ENCODE results near the gene TNNC2.
"Not testable (repeated sequence)": the region's sequence is repeated elsewhere in the genome, so short reads cannot be mapped to it uniquely, and the experiment has no call there.

The TNNC2 gene

DNA sequence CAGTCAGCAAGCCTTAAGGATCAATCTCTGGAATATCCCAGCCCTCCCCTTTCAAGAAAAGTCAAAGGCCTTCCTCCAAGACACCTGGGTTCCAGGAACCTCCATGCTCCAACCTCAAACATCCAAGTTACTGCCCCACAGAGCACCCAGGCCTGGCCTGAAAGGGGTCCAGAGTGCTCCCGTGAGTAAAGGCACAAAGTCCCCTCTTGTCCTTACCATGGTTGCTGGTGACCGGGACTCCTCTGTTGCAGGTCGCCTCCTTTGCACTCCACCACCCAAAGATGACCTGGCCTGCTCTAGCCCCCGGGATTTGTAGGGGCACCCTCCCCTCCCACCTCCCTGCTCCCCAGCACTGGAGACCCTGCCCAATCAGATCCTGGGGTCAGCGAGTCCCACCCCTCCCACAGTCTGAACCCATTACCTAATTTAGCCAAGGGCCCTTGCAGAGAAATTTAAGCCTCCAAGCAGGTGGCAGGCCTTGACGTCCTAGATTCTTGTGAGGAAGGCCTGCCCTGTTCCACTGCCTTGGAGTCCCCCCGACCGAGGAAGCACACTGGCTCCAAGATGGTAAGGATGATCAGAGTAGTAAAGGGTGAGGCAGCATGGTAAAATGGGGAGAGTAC lies at the start of gene TNNC2:
TNNC2 (minus strand) TSS at position 283 of the 623 bp plus-strand sequence; CDS start at position 219, 64 bp downstream.
- no peak for DNase-seq

DNA sequence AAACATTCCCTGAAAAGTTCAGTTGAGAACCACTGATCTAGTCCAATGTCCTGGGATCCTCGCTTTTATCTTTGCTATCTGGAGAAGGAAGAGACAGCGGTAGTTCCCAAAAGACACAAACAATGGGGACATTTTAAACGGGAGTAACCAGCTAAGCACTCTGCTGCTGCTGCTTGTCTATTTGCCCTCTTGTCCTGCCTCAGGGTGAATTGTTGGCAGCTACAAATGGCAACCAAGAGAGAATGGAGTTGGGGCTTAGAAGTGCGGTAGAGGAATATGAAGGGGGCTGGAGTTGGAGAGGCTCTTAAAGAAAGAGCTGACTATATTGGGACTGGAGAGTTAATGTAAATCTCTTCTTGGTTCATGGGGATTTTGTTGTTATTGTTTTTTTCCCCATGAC lies 47.5 kb upstream of the TNNC2 start:
- DNase-seq = no peak

DNA sequence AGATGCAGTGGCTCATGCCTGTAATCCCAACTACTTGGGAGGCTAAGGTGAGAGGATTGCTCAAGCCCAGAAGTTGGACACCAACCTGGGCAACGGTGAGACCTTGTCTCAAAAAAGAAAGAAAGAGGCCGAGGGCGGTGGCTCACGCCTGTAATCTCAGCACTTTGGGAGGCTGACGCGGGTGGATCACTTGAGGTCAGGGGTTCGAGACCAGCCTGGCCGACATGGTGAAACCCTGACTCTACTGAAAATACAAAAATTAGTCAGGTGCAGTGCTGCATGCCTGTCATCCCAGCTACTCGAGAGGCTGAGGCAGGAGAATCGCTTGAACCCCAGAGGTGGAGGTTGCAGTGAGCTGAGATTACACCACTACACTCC lies 47.0 kb upstream of the TNNC2 start:
- DNase-seq = not testable (repeated sequence)

DNA sequence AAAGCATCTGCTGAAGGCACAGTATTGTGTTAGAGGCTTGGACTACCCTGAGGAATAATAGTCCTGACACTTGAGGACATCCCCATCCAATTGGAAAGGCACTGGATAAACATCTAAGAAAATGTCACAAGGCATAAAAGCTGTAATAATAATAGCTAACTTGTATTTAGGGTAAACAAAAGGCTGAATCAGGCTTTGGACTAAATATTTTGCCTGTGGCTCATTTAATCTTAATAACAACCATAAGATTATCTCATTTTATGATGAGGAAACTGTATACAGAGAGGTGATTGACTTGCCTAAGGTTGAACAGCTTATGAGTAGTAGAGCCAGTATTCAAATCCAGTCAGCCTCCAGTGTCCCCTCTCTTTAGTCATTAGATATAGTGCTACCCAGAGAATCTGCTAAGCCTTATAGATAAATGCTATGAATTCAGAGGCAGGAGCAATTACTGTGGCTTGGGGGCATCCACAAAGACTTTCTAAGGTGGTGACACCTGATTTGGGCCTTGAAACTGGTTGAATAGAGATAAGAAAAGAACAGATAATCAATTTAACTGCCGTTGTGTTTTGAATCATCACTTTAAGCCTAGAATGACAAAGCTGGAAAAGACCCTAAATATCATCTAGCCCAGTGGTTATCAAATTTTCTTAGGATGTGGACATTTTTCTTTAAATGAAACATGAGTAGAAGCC lies 46.4 kb upstream of the TNNC2 start:
- DNase-seq = no peak

DNA sequence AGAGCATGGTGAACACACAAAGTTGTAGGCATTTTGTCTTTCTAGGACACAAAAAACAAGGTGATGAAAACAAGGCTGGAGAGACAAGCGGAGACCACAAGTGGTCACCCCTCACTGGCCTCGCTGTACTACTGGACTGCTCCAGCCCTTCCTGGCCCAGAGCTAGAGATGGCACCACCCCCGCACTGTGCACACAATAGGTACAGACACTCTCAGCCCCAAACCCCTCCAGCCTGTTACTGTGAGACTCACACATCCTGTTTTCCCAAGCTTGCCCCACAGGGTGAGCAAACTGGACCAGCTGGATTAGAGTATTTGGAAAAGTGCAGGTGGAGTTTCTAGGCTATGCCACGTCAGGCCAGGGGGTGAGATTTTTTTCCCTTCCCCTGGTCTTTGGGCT lies 45.5 kb upstream of the TNNC2 start:
- no peak for DNase-seq

DNA sequence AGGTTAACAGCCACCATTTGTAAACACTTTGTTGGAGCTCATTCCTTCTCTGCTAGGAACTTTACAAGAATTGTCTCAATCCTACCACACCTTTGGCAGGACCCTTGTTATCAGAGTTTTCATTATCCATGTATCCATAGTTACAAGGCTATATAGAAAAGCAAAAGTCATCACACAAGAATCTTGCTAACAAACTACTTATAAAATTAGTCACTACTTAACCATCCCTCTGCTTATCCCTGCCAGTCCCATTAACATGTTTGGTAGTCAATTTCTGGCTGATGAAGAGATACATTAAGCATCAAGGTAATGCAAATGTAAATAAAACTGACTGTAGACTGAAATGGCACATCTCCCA lies 40.7 kb upstream of the TNNC2 start:
- DNase-seq = no peak

DNA sequence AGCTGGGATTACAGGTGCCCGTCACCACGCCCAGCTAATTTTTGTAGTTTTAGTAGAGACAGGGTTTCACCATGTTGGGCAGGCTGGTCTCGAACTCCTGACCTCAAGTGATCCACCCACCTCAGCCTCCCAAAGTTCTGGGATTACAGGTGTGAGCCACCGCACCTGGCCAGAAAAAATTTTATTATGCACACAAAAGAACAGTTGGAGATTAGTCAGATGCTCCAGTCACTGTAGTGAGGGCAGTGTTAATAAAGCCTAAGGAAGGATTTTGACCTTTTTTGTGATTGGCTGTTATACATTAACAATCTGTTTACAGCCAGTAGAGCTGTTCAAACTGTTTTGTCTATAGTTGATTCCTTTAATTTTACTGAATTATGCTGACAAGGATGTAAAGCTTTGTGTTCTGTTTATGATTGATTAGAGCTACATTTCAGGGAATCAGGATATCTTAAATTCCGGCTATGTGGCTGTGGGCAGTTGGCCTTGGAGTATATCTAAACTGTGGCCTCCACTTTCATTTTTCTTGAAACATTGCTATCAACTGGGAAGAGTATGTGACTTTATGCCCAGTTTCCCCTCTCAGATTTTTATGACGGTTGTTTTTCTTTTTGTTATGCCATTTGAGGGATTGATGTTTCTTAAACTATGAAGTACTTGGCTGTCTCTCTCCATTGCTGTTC lies 40.2 kb upstream of the TNNC2 start:
- no peak for DNase-seq

DNA sequence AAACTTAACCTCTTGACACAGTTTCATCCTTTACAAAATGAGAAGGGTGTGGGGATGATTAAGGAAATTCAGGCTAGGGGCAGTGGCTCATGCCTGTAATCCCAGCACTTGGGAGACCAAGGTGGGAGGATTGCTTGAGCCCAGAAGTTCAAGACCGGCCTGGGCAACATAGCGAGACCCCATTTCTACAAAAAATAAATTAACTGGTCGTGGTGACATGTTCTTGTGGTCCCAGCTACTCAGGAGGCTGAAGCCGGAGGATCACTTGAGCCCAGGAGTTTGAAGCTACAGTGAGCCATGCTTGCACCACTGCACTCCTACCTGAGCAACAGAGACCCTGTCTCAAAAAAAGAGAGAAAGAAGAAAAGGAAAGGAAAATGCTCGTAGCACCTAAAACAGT lies 39.3 kb upstream of the TNNC2 start:
- DNase-seq = no peak

DNA sequence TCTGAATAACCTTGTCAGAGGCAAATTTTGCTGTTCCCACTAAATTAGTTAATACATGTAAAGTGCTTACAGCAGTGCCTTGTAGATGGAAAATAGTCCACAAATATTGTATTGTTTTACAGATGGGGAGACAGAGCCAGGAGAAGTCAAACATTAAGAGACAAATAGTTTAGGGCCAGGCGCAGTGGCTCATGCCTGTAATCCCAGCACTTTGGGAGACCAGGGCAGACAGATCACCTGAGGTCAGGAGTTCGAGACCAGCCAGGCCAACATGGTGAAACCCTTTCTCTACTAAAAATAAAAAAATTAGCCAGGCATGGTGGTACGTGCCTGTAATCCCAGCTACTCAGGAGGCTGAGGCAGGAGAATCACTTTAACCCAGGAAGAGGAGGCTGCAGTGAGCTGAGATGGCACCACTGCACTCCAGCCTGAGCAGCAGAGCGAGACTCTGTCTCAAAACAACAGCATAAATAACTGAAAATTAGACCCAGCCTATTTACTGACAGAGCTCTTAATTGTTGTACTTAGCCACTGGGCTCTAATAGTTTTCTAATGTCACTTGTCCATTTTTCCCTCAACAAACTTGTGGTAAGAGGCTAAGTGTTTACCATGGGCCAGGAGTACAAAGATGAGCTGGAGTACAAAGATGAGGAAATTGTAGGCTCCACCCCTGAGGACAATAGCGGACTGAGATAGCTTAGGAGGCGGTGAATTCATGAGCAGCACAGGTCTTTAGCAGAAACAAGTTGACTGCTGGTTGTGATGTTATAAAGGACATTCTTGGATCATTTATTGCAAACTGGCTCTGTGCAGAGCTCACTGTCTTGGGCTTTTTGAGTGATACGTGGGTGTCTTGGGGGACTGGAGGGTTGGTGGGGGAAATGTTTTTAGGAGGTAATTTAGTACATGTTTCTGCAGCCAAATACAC lies 36.7 kb upstream of the TNNC2 start:
- DNase-seq = no peak

DNA sequence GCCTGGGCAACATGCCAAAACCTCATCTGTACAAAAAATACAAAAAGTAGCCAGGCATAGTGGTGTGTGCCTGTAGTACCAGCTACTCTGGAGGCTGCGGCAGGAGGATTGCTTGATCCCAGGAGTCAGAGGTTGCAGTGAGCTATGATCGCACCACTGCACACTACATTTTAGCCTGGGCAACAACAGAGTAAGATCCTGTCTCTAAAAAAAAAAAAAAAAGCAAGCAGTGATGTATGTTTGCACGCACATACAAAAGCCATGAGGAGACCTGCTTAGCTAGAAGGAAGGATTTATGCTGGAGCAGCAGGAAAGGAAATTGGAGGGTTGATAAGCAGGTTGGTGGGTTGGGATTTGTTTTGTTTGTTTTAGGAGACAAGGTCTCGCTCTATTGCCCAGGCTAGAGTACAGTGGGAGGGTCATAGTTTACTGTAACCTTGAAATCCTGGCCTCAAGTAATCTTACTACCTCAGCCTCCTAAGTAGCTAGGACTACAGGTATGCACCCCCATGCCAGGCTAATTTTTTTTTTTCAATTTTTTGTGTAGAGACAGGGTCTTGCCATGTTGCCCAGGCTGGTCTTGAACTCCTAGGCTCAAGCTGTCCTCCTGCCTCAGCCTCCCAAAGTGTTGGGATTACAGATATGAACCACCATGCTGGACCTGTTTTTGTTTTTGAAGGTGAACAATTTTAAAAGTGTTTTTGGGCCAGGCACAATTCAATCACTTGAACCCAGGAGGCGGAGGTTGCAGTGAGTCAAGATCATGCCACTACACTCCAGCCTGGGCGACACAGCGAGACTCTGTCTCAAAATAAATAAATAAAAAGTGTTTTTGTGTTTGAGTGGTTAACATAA lies 34.3 kb upstream of the TNNC2 start:
- no peak for DNase-seq

DNA sequence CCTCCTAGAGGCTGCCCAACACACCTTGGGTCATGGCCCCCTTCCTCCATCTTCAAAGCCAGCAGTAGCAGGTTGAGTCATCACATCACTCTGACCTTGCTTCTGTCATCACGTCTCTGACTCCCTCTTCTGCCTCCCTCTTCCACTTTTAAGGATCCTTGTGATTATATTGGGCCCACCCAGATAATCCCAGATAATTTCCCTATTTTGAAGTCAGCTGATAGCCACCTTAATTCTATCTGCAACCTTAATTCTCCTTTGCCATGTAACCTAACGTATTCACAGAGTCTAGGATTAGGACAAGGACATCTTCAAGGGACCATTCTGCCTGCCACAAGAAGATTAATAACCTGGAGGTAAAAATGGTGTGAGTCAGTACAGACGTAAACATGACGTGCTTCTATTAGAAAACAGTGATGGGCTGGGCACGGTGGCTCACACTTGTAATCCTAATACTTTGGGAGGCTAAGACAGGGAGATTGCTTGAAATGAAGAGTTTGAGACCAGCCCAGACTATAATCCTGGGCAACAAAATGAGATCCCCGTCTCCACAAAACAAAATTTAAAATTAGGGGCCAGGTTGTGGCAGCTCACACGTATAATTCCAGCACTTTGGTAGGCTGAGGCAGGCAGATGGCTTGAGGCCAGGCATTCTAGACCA lies 33.6 kb upstream of the TNNC2 start:
- DNase-seq = no peak

DNA sequence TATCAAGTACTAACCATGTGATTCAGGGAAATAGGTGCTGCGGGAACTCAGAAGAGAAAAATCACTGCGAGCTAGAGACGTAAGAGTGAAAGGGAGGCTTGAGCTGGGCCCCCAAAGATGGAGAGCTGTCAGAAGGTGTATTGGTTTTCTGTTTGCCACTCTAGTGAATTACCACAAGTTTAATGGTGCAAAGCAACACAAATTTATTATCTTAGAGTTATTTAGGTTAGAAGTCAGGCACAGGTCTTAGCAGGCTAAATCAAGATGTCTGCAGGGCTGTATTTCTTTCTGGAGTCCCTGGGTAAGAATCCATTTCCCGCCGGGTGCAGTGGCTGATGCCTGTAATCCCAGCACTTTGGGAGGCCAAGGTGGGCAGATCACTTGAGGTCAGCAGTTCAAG lies 32.8 kb upstream of the TNNC2 start:
- DNase-seq = no peak

DNA sequence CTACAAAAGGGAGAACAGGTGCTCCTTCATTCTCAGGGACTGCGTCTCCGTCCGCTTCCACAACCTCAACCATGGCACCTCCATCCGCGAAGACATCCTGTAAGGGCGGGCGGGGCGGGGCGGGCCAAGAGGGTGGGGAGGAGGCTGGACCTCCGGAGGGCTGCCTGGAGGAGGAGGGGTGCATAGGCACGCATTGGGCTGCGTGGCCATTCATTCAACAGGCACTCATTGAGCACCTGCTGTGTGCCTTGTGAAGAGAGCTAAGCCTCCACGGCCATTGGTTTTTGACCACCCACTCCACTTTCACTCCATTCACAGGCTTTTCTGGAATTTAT lies 30.7 kb upstream of the TNNC2 start:
- DNase-seq = no peak

DNA sequence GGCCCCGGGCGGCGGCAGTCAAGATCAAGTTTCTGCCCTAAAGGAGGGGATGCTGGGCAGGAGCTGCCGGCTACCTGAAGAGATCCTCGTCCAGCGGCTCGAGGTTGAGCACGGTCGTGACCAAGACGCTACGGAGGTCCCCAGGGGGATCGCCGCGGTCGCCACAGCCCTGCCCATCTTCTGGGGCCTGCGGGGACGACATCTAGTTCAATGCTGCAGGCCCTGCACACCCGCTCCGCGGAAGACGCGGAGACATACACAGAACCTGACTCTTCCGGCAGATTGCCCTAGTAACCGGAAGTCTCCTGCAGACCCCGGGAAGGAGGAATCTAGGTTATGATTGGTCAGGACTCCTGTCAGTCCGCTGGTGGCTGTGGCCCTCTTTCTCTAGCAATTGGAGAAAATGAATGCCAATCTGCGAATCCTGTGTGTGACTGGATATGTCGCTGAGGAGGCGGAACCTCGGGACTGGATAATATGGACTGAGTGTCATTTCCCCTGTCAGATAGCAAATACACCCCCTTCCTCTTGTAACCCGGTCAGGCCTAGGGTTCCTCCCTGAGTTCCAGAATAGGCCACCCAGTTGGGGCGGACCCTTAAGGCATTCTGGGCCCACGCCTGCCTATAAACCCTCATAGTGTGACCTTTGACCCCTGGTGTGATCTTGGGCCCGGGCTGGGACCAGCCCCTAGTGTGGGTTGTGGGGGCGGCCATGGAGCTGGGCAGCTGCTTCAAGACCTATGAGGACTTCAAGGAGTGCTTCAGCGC lies 30.2 kb upstream of the TNNC2 start, which contains the start of the genes ACOT8 and ZSWIM3:
ACOT8 (minus strand) TSS at position 279 of the 768 bp plus-strand sequence; CDS start at position 202, 77 bp downstream.
ZSWIM3 (plus strand) TSS at position 501 of the 768 bp plus-strand sequence; CDS start at position 713, 212 bp downstream.
- peak; percentile 100 for DNase-seq

DNA sequence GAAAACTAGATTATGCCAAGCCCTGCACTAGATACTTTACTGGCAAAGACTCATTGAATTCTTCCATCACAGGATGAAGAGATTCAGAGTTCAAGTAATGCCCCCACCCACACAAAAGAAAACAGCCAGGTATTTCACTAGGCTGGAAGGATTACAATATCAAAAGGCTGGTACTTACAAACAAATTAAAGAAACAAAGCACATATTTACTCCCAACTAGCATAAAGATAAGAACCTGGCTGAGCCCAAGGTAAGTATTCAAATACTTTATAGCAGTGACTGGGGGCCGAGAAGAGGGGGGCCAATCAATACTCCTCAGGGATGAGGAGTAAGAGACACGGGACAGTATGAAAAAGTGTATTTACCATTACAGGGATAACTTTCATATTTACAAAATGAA lies 26.4 kb upstream of the TNNC2 start:
- DNase-seq = no peak

DNA sequence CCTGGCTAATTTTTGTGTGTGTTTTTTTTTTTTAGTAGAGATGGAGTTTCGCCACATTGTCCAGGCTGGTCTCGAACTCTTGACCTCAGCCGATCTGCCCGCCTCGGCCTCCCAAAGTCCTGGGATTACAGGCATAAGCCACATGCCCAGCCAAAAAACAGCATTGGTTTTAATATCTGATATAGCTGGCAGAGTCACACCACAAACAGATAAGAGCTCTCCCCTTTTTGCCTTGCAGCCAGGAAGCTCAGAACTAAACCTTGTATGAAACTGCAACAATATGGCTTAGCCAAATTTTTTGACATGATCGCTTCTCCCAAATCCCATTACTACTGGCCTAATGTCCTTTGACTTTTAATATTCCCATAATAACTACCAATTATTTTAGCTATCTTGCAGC lies 25.2 kb upstream of the TNNC2 start:
- no peak for DNase-seq

DNA sequence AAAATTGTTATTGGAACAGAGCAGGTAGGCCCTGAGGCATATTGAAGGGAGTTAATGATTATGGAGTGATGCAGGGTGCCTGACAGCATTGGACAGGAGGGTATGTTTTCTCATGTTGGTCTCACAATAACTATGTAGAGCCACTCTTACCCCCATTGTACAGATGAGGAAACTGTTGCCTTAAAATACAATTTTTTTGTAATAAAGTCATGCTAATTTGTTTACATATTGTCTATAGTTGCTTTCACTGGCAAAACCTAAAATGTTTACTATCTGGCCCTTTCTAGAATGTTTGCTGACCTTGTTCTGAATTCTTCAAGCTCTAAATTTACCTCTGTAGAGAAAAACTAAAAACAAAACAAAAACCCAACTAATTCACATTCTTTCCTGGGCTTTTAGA lies 24.4 kb upstream of the TNNC2 start:
- DNase-seq = no peak

DNA sequence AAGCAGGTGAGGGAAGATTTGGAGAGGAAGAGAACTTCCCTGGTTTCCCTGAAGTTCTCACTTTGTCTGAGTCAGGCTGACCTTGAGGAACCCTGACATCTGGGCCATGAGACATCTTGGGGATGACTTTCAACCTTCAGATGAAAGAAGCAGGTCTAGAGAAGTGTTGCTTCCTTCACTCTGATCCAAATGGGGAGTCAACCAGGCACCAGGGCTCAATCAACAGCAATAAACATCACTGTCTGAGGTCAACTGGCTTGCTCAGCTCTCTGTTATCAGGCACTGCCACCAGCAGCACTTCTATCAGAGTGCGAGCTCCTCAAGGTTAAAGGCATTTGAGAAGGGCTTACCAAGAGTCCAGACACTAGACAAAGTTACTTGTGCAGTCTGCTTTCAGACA lies 23.8 kb upstream of the TNNC2 start:
- no peak for DNase-seq

DNA sequence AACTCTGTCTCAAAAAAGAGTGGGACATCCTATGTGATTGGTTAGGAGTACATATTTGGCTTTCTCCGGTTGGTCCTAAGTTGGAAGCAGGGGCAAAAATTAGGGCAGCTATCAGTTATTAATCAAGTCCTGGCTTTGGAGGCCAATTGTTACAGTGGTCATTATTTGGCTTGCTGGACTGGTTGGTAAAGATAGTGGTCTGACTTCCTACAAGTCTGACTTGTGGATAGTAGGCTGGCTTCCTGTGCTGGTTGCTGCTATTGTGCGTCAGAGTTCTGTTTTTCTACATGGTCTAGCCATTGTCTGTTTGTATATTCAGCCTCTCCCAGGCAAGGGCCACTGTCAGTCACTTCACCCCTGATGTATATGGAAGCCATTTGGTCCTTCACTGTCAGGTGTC lies 23.1 kb upstream of the TNNC2 start:
- DNase-seq = no peak

DNA sequence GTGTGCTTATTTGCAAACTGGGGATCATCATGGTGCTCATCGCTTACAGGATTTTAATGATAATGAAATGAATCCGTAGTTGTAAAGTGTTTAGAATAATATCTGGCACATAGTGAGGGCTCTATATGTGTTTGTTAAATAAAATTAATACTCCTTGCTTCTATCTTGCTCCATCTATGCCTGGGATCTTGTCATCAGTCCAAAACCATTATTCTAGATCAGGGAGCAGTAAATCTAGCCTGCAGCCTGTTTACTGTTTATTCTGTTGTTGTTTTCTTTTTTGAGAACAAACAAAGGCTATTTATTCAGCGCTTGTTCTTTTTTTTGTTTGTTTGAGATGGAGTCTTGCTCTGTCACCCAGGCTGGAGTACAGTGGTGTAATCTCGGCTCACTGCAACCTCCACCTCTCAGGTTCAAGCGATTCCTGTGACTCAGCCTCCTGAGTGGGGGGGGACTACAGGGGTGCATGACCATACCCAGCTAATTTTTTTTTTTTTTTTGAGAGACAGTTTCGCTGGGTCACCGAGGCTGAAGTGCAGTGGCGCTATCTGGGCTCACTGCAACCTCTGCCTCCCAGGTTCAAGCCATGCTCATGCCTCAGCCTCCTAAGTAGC lies 22.0 kb upstream of the TNNC2 start:
- DNase-seq = no peak

Measured in CD4-positive, alpha-beta T cell treated with Interleukin-21 for 1 hour (primary cell).